Mucosa of stomach (tissue), 1 donor: ENCODE measurements around the gene CFAP99.
A peak's percentile ranks its signal among the peaks of the same experiment; 100 is the strongest.
"Not testable (repeated sequence)": the region's sequence is repeated elsewhere in the genome, so short reads cannot be mapped to it uniquely, and the experiment has no call there.

Experiments used
- H3K27me3 ChIP-seq: one replicate; pipeline ENCODE4 v1.7.0; 2013; ENCODE audit warnings: mild to moderate bottlenecking, low read length; ENCODE audit not compliant: control insufficient read depth, insufficient read depth
- H3K36me3 ChIP-seq: one replicate; pipeline ENCODE4 v1.7.0; 2013; ENCODE audit warnings: low read length; ENCODE audit not compliant: control insufficient read depth, insufficient read depth
- H3K4me1 ChIP-seq: one replicate; pipeline ENCODE4 v1.7.0; 2013; ENCODE audit warnings: mild to moderate bottlenecking, low read length; ENCODE audit not compliant: control insufficient read depth, insufficient read depth
- H3K4me3 ChIP-seq: one replicate; pipeline ENCODE4 v1.7.0; 2013; ENCODE audit warnings: low read length
- H3K9ac ChIP-seq: one replicate; pipeline ENCODE4 v1.7.0; 2013; ENCODE audit warnings: mild to moderate bottlenecking, low read length, moderate library complexity
- H3K9me3 ChIP-seq: one replicate; pipeline ENCODE4 v1.7.0; 2013; ENCODE audit warnings: mild to moderate bottlenecking, low read length, moderate library complexity; ENCODE audit not compliant: control insufficient read depth
- donor health status: Pancreatic carcinoma.

The CFAP99 gene

DNA sequence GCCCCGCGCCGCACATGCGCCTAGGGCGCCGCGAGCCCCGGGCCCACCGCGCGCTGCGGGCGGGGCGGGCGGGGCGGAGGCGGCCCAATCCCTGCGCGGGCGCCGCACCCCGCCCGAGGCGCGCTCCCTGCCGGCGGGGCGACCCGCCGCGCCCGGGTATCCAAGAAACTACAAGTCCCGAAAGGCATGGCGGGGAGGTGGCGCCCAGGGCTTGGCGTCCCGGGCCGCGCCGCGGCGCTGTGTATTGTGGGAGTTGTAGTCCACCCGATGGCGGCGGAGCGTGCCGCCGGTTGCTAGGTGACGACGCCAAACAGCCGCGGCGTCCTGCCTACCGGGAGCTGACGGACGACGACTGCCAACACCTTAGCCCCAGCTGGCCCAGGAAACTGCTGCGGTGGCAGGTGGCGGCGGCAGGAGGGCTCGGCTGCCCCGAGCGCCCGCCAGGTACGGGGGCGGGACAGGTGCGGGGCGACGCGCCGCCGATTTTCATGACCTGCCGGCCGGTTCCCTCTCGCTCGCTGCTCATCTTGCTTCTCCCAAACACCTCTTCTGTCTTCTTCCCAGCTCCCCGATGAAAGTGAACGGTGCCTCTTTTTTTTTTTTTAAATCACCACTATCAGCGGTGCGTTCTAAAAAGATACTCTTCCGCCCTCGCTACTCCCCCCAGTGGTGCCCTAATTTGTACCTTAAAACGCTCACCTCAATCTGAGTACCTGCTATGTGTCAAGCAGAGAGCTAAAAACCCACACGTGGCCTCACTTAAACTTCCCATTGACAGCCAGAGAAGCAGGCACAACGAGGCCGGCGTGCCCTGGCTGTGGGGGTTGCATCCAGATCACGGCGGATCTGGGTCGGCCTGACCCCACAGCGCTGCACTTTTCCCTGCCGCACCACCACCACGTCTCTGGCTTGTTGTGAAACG, at the start of gene CFAP99:
TSS of gene CFAP99 (plus strand) at position 306 of the 922 bp plus-strand sequence.
- Histone ChIP-seq H3K36me3 (no peaks in the 10 kb centered on the region), H3K4me3 (peak within 1 kb of the TSS; percentile 32), H3K9ac (peak within 1 kb of the TSS; percentile 60), H3K9me3 (no peaks in the 10 kb centered on the region), H3K4me1 (peaks cover 23% of the 10 kb centered on the region), H3K27me3 (peaks cover 34% of the 10 kb centered on the region)

DNA sequence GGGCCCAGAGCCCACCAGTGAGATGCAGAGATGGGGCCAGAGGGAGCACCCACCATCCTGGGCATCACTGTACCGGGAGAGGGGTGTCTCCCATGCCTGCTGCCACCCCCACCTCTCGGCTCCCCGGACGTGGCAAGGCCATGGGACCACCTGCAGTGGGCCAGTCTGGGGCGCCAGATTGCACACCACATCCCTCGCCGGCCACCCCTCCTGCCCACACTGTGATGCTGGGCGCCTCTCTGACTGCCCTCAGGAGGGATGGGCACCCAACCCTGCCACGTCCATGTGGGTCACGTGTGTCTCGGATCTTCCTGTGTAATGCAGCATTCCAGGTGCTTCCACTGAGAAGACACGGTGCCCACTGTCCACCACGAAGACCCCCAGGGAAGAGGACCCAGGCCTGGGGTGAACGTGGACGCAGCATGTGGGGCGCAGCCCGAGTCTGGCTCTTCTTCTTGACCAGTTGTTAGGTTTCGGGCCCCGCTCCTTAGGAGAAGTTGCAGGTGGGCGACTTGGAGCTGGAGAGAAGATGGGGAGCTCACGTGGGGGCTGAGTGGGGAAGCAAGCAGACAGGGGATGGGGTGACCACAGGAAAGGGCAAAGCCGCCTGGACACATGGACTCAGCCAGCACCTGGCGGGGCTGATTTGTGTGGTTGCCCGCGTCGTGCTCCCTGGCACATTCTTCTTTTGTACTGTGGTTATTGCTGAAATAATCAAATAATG, 48.0 kb upstream of the CFAP99 start:
- H3K4me1 ChIP-seq: no peaks in the 10 kb centered on the region
- no peaks in the 10 kb centered on the region for H3K27me3 ChIP-seq
- no peaks in the 10 kb centered on the region for H3K9me3 ChIP-seq
- H3K36me3 ChIP-seq: no peaks in the 10 kb centered on the region
- no peak overlapping the region for H3K9ac ChIP-seq
- no peak overlapping the region for H3K4me3 ChIP-seq

DNA sequence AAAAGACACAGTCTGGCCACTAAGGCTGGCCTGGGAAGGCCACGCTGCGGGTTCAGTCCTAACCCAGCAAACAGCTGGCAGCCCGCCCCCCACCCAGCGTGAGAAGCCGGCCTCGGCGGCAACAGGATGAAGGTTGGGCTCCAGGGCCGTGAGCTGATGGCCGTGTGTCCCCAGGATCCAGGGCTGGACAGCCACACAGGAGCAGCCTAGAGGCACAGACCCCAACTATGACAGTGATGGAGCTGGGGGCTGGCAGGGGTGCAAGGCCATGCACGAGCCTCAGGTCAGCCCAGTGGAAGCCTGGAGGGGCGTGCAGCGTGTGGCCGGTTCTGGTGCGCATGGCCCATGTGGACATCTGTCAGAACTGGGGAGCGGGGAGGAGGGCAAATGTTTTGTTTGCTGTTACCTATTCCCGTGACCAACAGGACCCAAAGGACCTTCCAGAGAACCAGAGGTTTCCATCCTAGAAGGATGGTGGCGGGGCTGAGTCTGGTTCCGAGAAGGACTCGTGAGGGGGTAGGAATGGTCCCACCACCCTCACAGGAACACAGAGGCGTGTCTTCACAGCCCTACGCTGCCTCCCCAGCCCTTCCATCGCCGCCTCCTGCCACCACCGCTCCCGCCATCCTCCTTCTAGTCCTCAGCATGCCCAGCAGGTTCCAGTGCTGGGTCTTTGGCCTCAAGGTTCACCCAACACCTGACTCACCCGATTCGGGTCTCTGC, 46.8 kb upstream of the CFAP99 start:
- Histone ChIP-seq H3K27me3 (no peaks in the 10 kb centered on the region), H3K4me3 (no peak overlapping the region), H3K9me3 (no peaks in the 10 kb centered on the region), H3K9ac (no peak overlapping the region), H3K36me3 (no peaks in the 10 kb centered on the region), H3K4me1 (no peaks in the 10 kb centered on the region)

DNA sequence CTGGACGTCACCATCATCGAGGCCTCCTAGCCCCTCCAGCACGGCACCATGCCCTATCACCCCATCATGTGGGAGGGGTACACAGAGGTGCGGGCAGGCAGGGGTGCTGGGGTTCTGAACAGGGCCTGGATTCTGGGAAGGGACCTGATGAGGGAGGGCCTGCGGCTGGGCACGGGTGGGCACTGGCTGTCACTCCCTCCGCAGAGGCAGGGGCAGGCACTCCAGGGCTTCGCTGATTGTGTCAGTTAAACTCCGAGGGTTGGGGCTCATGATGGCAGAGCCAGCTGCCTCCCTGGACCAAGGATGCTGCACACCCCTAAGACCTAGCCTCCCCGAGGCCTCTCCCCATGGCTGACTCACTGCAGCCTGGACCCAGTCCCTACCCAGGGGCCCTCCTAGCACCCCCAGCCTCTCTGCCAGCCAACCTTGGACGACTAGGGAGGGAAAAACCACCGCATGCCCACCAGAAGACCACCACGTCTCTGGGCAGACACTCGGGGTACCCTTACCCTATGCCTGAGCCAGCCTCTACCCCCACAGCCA, 46.2 kb upstream of the CFAP99 start:
- no peaks in the 10 kb centered on the region for H3K4me1 ChIP-seq
- H3K36me3 ChIP-seq: no peaks in the 10 kb centered on the region
- no peaks in the 10 kb centered on the region for H3K9me3 ChIP-seq
- no peaks in the 10 kb centered on the region for H3K27me3 ChIP-seq
- no peak overlapping the region for H3K4me3 ChIP-seq
- no peak overlapping the region for H3K9ac ChIP-seq

DNA sequence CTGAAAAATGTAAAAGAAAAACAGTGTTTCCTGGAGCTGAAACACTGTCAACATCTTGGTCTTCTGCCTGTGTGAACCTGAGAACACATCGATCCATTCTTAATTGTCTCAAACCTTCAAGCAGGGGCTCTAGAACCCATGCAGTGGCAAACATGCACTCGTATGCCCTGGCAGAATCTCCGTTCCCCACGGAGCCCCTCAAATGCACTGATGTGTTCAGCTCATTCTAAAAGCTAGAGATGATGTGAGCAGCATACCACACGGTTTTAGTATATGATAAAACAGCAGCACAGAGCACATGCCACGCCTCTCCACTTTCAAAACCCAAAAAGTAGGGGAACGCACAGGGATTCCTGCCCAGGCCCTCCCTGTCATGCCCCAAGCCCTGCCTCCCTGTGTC, 45.2 kb upstream of the CFAP99 start:
- Histone ChIP-seq H3K4me1 (no peaks in the 10 kb centered on the region), H3K9ac (no peak overlapping the region), H3K4me3 (no peak overlapping the region), H3K9me3 (no peaks in the 10 kb centered on the region), H3K27me3 (no peaks in the 10 kb centered on the region), H3K36me3 (no peaks in the 10 kb centered on the region)

DNA sequence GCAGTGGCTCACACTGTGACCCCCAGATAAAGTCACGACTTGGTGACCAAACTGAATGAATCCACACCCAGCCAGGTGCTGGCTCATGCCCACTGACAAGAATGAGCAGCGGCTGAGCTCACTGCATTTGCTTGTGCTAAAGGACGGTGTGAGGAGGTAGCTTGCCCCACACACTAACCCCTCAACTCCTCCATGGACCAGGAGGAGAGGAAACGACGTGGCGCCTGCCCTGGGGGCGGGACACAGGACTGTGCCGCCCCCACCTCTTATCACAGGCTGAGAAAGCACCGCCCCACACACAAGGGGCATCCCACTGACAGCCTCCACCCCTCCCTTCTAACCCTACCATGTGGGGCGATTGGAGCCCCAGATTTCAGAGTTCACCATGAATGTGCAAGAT, 43.3 kb upstream of the CFAP99 start:
- H3K27me3 ChIP-seq: no peaks in the 10 kb centered on the region
- no peaks in the 10 kb centered on the region for H3K36me3 ChIP-seq
- no peaks in the 10 kb centered on the region for H3K9me3 ChIP-seq
- H3K4me1 ChIP-seq: no peaks in the 10 kb centered on the region
- no peak overlapping the region for H3K4me3 ChIP-seq
- H3K9ac ChIP-seq: no peak overlapping the region

DNA sequence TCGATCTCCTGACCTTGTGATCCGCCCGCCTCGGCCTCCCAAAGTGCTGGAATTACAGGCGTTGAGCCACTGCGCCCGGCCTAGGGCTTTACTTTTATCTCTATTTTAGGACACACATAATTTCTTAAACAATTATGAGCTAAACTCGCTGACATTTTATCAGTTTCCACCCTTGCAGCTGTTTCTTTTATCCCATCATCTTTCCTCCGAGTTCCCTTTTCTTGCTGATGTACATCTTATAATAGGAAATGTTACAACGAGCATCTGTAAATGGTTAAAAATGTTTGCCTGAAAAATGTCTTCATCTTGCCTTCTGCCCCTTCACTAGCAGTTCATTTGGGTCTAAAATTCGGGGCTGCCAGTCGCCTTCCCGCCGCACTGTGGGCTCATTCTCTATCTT, 41.5 kb upstream of the CFAP99 start:
- no peak overlapping the region for H3K4me3 ChIP-seq
- no peaks in the 10 kb centered on the region for H3K36me3 ChIP-seq
- H3K27me3 ChIP-seq: no peaks in the 10 kb centered on the region
- no peaks in the 10 kb centered on the region for H3K4me1 ChIP-seq
- H3K9me3 ChIP-seq: no peaks in the 10 kb centered on the region
- H3K9ac ChIP-seq: no peak overlapping the region

DNA sequence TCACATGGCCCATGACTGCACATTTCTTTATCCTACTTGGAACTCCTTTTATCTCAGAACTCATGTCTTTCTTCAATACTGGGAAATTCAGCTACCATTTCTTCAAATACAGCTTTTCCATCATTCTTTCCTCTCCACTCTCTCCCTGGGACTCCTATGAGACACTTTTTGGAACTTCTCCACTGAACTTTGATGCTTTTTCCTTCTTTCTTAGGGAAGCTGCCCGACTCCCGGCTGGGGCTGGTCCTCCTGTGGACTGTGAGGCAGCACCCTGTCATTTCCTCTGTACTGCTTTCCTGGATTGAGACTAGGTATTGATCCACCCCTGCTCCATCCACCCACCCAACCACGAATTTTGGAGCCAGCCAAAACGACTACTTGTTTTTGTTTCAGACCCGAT, 40.4 kb upstream of the CFAP99 start:
- Histone ChIP-seq H3K9ac (no peak overlapping the region), H3K9me3 (no peaks in the 10 kb centered on the region), H3K36me3 (no peaks in the 10 kb centered on the region), H3K4me1 (no peaks in the 10 kb centered on the region), H3K4me3 (no peak overlapping the region), H3K27me3 (no peaks in the 10 kb centered on the region)

DNA sequence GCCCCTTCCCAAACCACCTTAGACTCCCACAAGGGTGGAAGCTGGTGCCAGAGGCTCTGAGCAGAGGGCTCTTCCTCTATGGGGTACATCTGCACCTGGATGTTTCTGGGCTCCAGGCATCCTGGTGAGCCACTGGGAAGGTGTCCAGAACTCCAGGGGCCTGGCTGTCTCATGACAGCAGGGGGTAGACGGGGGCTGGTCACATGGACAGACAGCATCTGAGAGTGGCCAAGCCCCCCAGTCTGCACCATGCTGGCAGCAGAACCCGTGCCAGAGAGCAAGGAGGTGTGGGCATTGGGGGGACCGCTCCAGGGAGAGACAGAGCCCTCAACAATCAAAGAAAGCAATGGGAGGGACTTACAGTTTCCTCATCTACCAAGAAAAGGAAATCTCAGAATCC, 39.9 kb upstream of the CFAP99 start:
- Histone ChIP-seq H3K4me3 (no peak overlapping the region), H3K9me3 (no peaks in the 10 kb centered on the region), H3K4me1 (no peaks in the 10 kb centered on the region), H3K36me3 (no peaks in the 10 kb centered on the region), H3K27me3 (no peaks in the 10 kb centered on the region), H3K9ac (no peak overlapping the region)

DNA sequence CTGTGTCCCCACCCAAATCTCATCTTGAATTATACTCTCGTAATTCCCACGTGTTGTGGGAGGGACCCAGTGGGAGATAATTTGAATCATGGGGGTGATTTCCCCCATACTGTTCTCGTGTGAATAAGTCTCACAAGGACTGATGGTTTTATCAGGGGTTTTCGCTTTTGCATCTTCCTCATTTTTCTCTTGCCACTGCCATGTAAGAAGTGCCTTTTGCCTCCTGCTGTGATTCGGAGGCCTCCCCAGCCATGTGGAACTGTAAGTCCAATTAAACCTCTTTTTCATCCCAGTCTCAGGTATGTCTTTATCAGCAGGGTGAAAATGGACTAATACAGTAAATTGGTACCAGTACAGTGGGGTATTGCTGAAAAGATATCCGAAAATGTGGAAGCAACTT, 38.2 kb upstream of the CFAP99 start:
- not testable (repeated sequence) for H3K27me3 ChIP-seq, H3K4me3 ChIP-seq, H3K9me3 ChIP-seq, H3K36me3 ChIP-seq, H3K4me1 ChIP-seq, H3K9ac ChIP-seq

DNA sequence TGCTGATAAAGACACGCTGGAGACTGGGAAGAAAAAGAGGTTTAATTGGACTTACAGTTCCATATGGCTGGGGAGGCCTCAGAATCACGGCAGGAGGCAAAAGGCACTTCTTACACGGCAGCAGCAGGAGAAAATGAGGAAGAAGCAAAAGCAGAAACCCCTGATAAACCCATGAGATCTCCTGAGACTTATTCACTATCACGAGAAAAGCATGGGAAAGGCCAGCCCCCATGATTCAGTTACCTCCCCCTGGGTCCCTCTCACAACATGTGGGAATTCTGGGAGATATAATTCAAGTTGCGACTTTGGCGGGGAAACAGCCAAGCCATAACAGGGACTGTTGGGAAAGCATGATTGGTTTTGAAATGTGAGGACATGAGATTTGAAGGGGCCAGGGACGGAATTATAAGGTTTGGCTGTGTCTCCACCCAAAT, 36.0 kb upstream of the CFAP99 start:
- not testable (repeated sequence) for H3K36me3 ChIP-seq, H3K4me1 ChIP-seq, H3K4me3 ChIP-seq, H3K27me3 ChIP-seq, H3K9ac ChIP-seq, H3K9me3 ChIP-seq

DNA sequence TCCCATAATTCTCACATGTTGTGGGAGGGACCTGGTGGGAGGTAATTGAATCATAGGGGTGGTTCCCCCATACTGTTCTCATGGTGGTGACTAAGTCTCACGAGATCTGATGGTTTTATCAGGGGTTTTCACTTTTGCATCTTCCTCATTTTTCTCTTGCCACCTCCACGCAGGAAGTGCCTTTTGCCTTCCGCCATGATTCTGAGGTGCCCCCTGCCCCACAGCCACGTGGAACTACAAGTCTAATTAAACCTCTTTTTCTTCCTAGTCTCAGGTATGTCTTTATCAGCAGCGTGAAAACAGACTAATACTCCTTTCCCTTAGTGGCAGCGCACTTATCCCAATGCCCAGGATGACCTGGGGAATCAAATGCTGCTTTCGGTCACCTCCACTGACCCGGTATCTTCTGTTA, 35.5 kb upstream of the CFAP99 start:
- not testable (repeated sequence) for H3K36me3 ChIP-seq, H3K9me3 ChIP-seq, H3K4me1 ChIP-seq, H3K27me3 ChIP-seq, H3K9ac ChIP-seq, H3K4me3 ChIP-seq
